ENCODE results near the gene PDGFRA. TPM values are rescaled to one million over a fixed set of nuclear protein-coding genes. Genes with fewer than 3 reads are reported as not detected.

PDGFRA gene
- polyA plus RNA-seq, 4 donors: 132 to 294 (median 198) TPM

- DNase-seq (ENCODE audit: low read depth in 4 of 4, low spot score in 3 of 4): no peak
Observed at GRCh38 chr4:54254915-54255246, 25.8 kb downstream of the PDGFRA start.

- DNase-seq (ENCODE audit: low read depth in 4 of 4, low spot score in 3 of 4): no peak
Observed at GRCh38 chr4:54255881-54256280, 26.8 kb downstream of the PDGFRA start.

GRCh38 chr4:54256491-54257486 is 27.7 kb downstream of the PDGFRA start:
- DNase-seq (ENCODE audit: low read depth in 4 of 4, low spot score in 3 of 4): no peak

- no peak for DNase-seq (ENCODE audit: low read depth in 4 of 4, low spot score in 3 of 4)
Observed at GRCh38 chr4:54265366-54265765, 36.3 kb downstream of the PDGFRA start.

- DNase-seq (ENCODE audit: low read depth in 4 of 4, low spot score in 3 of 4): no peak
Observed at GRCh38 chr4:54268151-54268550, 39.1 kb downstream of the PDGFRA start.

GRCh38 chr4:54271464-54271863 is 42.4 kb downstream of the PDGFRA start:
- no peak for DNase-seq (ENCODE audit: low read depth in 4 of 4, low spot score in 3 of 4)

- DNase-seq (ENCODE audit: low read depth in 4 of 4, low spot score in 3 of 4): no peak
Observed at GRCh38 chr4:54272051-54272450, 43.0 kb downstream of the PDGFRA start.

GRCh38 chr4:54274264-54274663 is 45.2 kb downstream of the PDGFRA start:
- DNase-seq (ENCODE audit: low read depth in 4 of 4, low spot score in 3 of 4): no peak

GRCh38 chr4:54274795-54275665 is 45.9 kb downstream of the PDGFRA start:
- DNase-seq (ENCODE audit: low read depth in 4 of 4, low spot score in 3 of 4): no peak

GRCh38 chr4:54276641-54277430 is 47.7 kb downstream of the PDGFRA start:
- DNase-seq (ENCODE audit: low read depth in 4 of 4, low spot score in 3 of 4): no peak

GRCh38 chr4:54277691-54278090 is 48.6 kb downstream of the PDGFRA start:
- no peak for DNase-seq (ENCODE audit: low read depth in 4 of 4, low spot score in 3 of 4)

GRCh38 chr4:54278216-54278615 is 49.1 kb downstream of the PDGFRA start:
- DNase-seq (ENCODE audit: low read depth in 4 of 4, low spot score in 3 of 4): no peak

- no peak for DNase-seq (ENCODE audit: low read depth in 4 of 4, low spot score in 3 of 4)
Observed at GRCh38 chr4:54281054-54281766, 52.1 kb downstream of the PDGFRA start.

GRCh38 chr4:54282837-54283236 is 53.7 kb downstream of the PDGFRA start:
- no peak for DNase-seq (ENCODE audit: low read depth in 4 of 4, low spot score in 3 of 4)

GRCh38 chr4:54289316-54289715 is 60.2 kb downstream of the PDGFRA start:
- no peak for DNase-seq (ENCODE audit: low read depth in 4 of 4, low spot score in 3 of 4)

GRCh38 chr4:54290980-54291379 is 61.9 kb downstream of the PDGFRA start:
- DNase-seq (ENCODE audit: low read depth in 4 of 4, low spot score in 3 of 4): no peak

- DNase-seq (ENCODE audit: low read depth in 4 of 4, low spot score in 3 of 4): peak in 2 of 4 donors; percentile 7 to 30
Observed at GRCh38 chr4:54296548-54297203, 67.6 kb downstream of the PDGFRA start.

- DNase-seq (ENCODE audit: low read depth in 4 of 4, low spot score in 3 of 4): no peak
Observed at GRCh38 chr4:54308110-54308509, 79.0 kb downstream of the PDGFRA start.
